GM12878 (cell line): Measurements from ENCODE around the gene MAB21L1. TPM values are rescaled to one million over a fixed set of nuclear protein-coding genes. Genes with fewer than 3 reads are reported as not detected.

ENCODE experiments used
- ATAC-seq: fragments of 200-7000 bp; cut with Tn5 transposase; 3 replicates; pipeline ENCODE4 v1.9.1; 2020; ENCODE audit warnings: mild to moderate bottlenecking, moderate library complexity
- BruUV-seq: library from RNA; stranded (reverse); fragments of 400-500 nt; replicated peaks from 2 replicates; lab custom pipeline; 2021; lab: Mats Ljungman, UMichigan
- CTCF ChIA-PET: fragments of 300-600 bp; sonication (Branson Sonifier 250); formaldehyde crosslinking; extraction: SDS; loops from one replicate; lab custom pipeline; 2021; ENCODE audit warnings: inconsistent platforms; lab: Yijun Ruan, JAX
- POLR2A ChIA-PET: fragments of 350-600 bp; formaldehyde crosslinking; extraction: SDS; loops from one replicate; lab custom pipeline; 2021; ENCODE audit warnings: inconsistent platforms; lab: Charles Lee
- RAD21 ChIA-PET: fragments of 300-600 bp; sonication (Branson Sonifier 250); formaldehyde crosslinking; loops from one replicate; lab custom pipeline; 2023; ENCODE audit warnings: antibody characterized with exemption; ENCODE audit not compliant: unreplicated experiment; lab: Charles Lee
- SMC1A ChIA-PET: fragments of 300-600 bp; sonication (Branson Sonifier 250); formaldehyde crosslinking; loops from one replicate; lab custom pipeline; 2023; ENCODE audit not compliant: unreplicated experiment, uncharacterized antibody; lab: Charles Lee
- DNase-seq: peaks from one replicate; pipeline ENCODE4 v3.0.0-alpha.2; 2011; ENCODE audit warnings: low read depth, low spot score
- FAIRE-seq: peaks from 3 replicates; lab custom pipeline; 2011; peaks lifted over from hg19 to GRCh38; lab: Jason Lieb, UNC
- H2AFZ ChIP-seq: 2 replicates; pipeline ENCODE4 v1.6.0; 2011; ENCODE audit warnings: low read depth, low read length, control low read depth; ENCODE audit not compliant: control insufficient read depth
- H3K27ac ChIP-seq: 2 replicates; pipeline ENCODE4 v1.5.1; 2011; ENCODE audit warnings: control low read depth; ENCODE audit not compliant: control insufficient read depth, insufficient read depth
- H3K27me3 ChIP-seq, 2 experiments: replicated peaks in 1 of 2; 2 replicates each; pipeline versions ENCODE4 v1.6.0 to v1.6.1; 2011; ENCODE audit warnings: low read length in 1 of 2; ENCODE audit not compliant: control insufficient read depth in 2 of 2, insufficient read depth in 2 of 2
- H3K36me3 ChIP-seq, 2 experiments: 2 replicates each; pipeline ENCODE4 v1.5.1; 2011; ENCODE audit warnings: low read length in 1 of 2; ENCODE audit not compliant: control insufficient read depth in 2 of 2, insufficient read depth in 2 of 2
- H3K4me1 ChIP-seq: 2 replicates; pipeline ENCODE4 v1.6.1; 2011; ENCODE audit warnings: mild to moderate bottlenecking, low read length, moderate library complexity, mixed read lengths; ENCODE audit not compliant: control insufficient read depth, insufficient read depth
- H3K4me2 ChIP-seq: 2 replicates; pipeline ENCODE4 v1.6.0; 2011; ENCODE audit warnings: control low read depth; ENCODE audit not compliant: control insufficient read depth, insufficient read depth
- H3K4me3 ChIP-seq: fragments of 200-600 bp; sonication (generic); 2 replicates; pipeline ENCODE4 v1.5.1; 2016
- H3K79me2 ChIP-seq: 2 replicates; pipeline ENCODE4 v1.6.0; 2011; ENCODE audit warnings: low read length; ENCODE audit not compliant: control insufficient read depth, insufficient read depth
- H3K9ac ChIP-seq: 2 replicates; pipeline ENCODE4 v1.8.0; 2011; ENCODE audit warnings: low read length, control low read depth, mixed read lengths; ENCODE audit not compliant: control insufficient read depth, insufficient read depth
- H3K9me3 ChIP-seq: replicated peaks from 3 replicates; pipeline ENCODE4 v1.5.1; 2011; ENCODE audit warnings: mild to moderate bottlenecking, low read length; ENCODE audit not compliant: control insufficient read depth, insufficient read depth
- H4K20me1 ChIP-seq: 2 replicates; pipeline ENCODE4 v1.6.0; 2011; ENCODE audit not compliant: control insufficient read depth, insufficient read depth
- CBX3 ChIP-seq: fragments of 200-600 bp; sonication (generic); IDR thresholded peaks from 2 replicates; pipeline ENCODE4 v1.6.1; 2016; ENCODE audit warnings: low read depth, borderline replicate concordance
- CHD4 ChIP-seq: fragments of 200-600 bp; sonication (generic); IDR thresholded peaks from 2 replicates; pipeline ENCODE4 v1.6.1; 2016; ENCODE audit warnings: mild to moderate bottlenecking
- JUNB ChIP-seq: IDR thresholded peaks from 2 replicates; pipeline ENCODE4 v1.6.1; 2016; ENCODE audit warnings: antibody characterized with exemption, mild to moderate bottlenecking
- MEF2B ChIP-seq: fragments of 450-650 bp; IDR thresholded peaks from 2 replicates; pipeline ENCODE4 v1.6.1; 2018; ENCODE audit warnings: mild to moderate bottlenecking, moderate library complexity; ENCODE audit not compliant: partially characterized antibody, poor library complexity, severe bottlenecking
- NRF1 ChIP-seq: conservative IDR thresholded peaks from 2 replicates; pipeline ENCODE4 v1.6.1; 2011; ENCODE audit warnings: mild to moderate bottlenecking, low read depth, low read length, improper control_type of control experiment
- TARDBP ChIP-seq: IDR thresholded peaks from 2 replicates; pipeline ENCODE4 v1.6.1; 2016; ENCODE audit warnings: borderline replicate concordance
- WGBS: methylation state at CpG from one replicate; pipeline ENCODE4 v1.1.6; 2016; ENCODE audit warnings: low lambda C conversion rate; ENCODE audit not compliant: insufficient replicate concordance, insufficient coverage; ENCODE audit errors: missing lambda C conversion rate; 5-methylcytosine and 5-hydroxymethylcytosine counted together
- in situ Hi-C: fragments of 300-500 bp; cut with MboI; formaldehyde crosslinking; loops from 9 replicates; pipeline ENCODE4 v1.14.3; 2018; ENCODE audit warnings: mixed read lengths
- intact Hi-C: fragments of 100-400 bp; cut with micrococcal nuclease; formaldehyde crosslinking; loops from one replicate; pipeline ENCODE4 v1.14.2; 2022; ENCODE audit not compliant: unreplicated experiment
- polyA plus RNA-seq, 11 experiments: library from polyadenylated mRNA; depleted of rRNA in 4 of 11; unstranded in 6 of 11; stranded (reverse) in 5 of 11; fragments of >200 nt; fragmentation: Nextera tagmentation in 4 of 11; fragmentation: Illumina TruSeq in 1 of 11; extraction: Ambion mirVana in 4 of 11; extraction: Trizol in 1 of 11; gene quantifications; 1 replicate in 1 of 11; 2 replicates in 10 of 11; pipeline versions ENCODE4 v1.2.1 to v1.2.3, GENCODE V29; 2011 to 2016; ENCODE audit warnings: inconsistent platforms in 2 of 11, missing spikeins in 2 of 11, low read depth in 1 of 11
- total RNA-seq, 4 experiments: library from RNA; depleted of rRNA in 3 of 4; stranded (reverse); fragments of >200 nt in 3 of 4; fragmentation: Illumina TruSeq in 1 of 4; extraction: Trizol in 1 of 4; gene quantifications; 2 replicates each; pipeline versions ENCODE4 v1.2.1 to v1.2.3, GENCODE V29; 2013 to 2021
- TF ChIP-seq, protein P1 (sequence below): fragments of 450-650 bp; IDR thresholded peaks from 2 replicates; pipeline ENCODE4 v1.6.1; 2017; ENCODE audit warnings: low read depth, mild to moderate bottlenecking, moderate library complexity
- TF ChIP-seq, protein P2 (sequence below): fragments of 450-650 bp; IDR thresholded peaks from 2 replicates; pipeline ENCODE4 v1.6.1; 2016; ENCODE audit warnings: mild to moderate bottlenecking
- TF ChIP-seq, protein P3 (sequence below): fragments of 450-650 bp; conservative IDR thresholded peaks from 2 replicates; pipeline ENCODE4 v1.6.1; 2017; ENCODE audit warnings: mild to moderate bottlenecking, moderate library complexity

The MAB21L1 gene
- total and polyA plus RNA-seq, 10 of the 15 experiments (the other 5 are each of a cell fraction or from before 2014, with no cell fraction given): 0.01 to 0.05 TPM; not detected in 8

DNA sequence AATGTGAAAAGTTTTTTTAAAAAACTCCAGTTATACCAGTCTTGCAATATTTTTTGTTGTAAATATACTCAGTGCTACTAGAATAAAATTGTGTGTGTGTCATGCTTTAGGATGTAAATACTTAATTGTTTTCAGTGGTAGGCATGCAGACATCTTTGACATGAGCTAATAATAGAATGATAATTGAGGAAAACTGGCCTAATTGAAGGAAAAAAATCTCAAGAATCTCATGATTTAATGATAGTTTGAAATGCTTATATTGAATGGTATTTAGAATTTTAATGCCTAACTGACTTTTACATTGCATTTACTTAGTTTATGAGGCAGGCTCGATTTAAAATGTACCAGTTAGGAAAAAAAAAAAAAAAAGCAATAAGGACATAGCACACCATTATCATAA, 3.2 kb upstream of the MAB21L1 start (continued):
- TF ChIP-seq, protein P1, sequence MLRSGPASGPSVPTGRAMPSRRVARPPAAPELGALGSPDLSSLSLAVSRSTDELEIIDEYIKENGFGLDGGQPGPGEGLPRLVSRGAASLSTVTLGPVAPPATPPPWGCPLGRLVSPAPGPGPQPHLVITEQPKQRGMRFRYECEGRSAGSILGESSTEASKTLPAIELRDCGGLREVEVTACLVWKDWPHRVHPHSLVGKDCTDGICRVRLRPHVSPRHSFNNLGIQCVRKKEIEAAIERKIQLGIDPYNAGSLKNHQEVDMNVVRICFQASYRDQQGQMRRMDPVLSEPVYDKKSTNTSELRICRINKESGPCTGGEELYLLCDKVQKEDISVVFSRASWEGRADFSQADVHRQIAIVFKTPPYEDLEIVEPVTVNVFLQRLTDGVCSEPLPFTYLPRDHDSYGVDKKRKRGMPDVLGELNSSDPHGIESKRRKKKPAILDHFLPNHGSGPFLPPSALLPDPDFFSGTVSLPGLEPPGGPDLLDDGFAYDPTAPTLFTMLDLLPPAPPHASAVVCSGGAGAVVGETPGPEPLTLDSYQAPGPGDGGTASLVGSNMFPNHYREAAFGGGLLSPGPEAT: no peak
- TF ChIP-seq NRF1: no peak

DNA sequence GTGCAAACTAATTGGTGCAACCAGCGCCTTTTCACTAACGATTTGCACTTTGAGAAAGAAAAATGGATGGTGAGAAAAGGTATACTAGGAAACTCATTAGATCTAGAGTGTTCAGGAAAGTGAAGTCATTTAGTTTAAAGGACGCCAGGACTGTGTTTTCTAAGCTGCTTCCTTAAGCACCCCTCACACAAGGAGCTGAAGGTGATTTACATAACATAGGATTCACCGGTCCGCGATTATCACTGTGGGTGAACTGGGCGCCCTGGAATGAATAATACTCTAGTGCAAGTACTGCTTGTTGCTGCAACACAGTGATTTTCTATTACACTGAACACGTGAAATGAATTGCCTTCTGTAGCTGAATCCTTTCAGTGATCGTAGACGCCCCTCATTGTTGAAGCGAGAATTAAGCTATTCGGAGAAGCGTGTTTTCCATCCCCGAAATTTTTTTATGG, 2.6 kb upstream of the MAB21L1 start:
- H3K27ac ChIP-seq: no peak overlapping the region
- H3K36me3 ChIP-seq: no peaks in the 10 kb centered on the region
- ATAC-seq (no peak), DNase-seq (no peak)
- TF ChIP-seq NRF1 (no peak), CHD4 (no peak), TARDBP (no peak), JUNB (no peak), CBX3 (no peak), MEF2B (no peak)
- TF ChIP-seq, protein P1: no peak
- TF ChIP-seq, protein P2, sequence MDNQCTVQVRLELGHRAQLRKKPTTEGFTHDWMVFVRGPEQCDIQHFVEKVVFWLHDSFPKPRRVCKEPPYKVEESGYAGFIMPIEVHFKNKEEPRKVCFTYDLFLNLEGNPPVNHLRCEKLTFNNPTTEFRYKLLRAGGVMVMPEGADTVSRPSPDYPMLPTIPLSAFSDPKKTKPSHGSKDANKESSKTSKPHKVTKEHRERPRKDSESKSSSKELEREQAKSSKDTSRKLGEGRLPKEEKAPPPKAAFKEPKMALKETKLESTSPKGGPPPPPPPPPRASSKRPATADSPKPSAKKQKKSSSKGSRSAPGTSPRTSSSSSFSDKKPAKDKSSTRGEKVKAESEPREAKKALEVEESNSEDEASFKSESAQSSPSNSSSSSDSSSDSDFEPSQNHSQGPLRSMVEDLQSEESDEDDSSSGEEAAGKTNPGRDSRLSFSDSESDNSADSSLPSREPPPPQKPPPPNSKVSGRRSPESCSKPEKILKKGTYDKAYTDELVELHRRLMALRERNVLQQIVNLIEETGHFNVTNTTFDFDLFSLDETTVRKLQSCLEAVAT: no peak
- TF ChIP-seq, protein P3, sequence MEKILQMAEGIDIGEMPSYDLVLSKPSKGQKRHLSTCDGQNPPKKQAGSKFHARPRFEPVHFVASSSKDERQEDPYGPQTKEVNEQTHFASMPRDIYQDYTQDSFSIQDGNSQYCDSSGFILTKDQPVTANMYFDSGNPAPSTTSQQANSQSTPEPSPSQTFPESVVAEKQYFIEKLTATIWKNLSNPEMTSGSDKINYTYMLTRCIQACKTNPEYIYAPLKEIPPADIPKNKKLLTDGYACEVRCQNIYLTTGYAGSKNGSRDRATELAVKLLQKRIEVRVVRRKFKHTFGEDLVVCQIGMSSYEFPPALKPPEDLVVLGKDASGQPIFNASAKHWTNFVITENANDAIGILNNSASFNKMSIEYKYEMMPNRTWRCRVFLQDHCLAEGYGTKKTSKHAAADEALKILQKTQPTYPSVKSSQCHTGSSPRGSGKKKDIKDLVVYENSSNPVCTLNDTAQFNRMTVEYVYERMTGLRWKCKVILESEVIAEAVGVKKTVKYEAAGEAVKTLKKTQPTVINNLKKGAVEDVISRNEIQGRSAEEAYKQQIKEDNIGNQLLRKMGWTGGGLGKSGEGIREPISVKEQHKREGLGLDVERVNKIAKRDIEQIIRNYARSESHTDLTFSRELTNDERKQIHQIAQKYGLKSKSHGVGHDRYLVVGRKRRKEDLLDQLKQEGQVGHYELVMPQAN: no peak
- TF ChIP-seq, all 136 proteins: peak for 0
- CTCF ChIA-PET: interaction anchor here (0.7 kb wide), 1 partner anchor 1980 kb away, joined by 4 read pairs; no protein-coding TSS in a partner anchor
- no peaks in the 10 kb centered on the region for H3K4me1 ChIP-seq
- intact Hi-C loops (no loop called here), in situ Hi-C loops (no loop called here)
- RAD21 ChIA-PET: no interaction called here
- H3K27me3 ChIP-seq: peaks cover 8 to 27% of the 10 kb centered on the region in 2 experiments
- POLR2A ChIA-PET: no interaction called here
- no peak for FAIRE-seq
- WGBS: 54% methylated on average over 14 of the region's 14 CpGs
- no peak overlapping the region for H3K4me3 ChIP-seq
- H4K20me1 ChIP-seq: no peaks in the 10 kb centered on the region
- H3K9me3 ChIP-seq: no peaks in the 10 kb centered on the region; the same call in 2 of the 3 replicates
- BruUV-seq: no TSS peak
- no peak overlapping the region for H3K4me2 ChIP-seq
- H3K9ac ChIP-seq: no peak overlapping the region
- no peaks in the 10 kb centered on the region for H3K79me2 ChIP-seq
- H2AFZ ChIP-seq: no peak overlapping the region
- SMC1A ChIA-PET: no interaction called here
